Spleen (tissue), 7 donors: Measurements from ENCODE around the gene CDADC1.
A peak's percentile ranks its signal among the peaks of the same experiment; 100 is the strongest.

ENCODE experiments used
- CTCF ChIP-seq, 11 experiments: fragments of 200-600 bp in 7 of 11; fragments of 450-650 bp in 4 of 11; sonication (generic) in 4 of 11; IDR thresholded peaks in 8 of 11; conservative IDR thresholded peaks in 3 of 11; 1 replicate in 7 of 11; 2 replicates in 4 of 11; pipeline versions ENCODE4 v1.4.0 to v1.8.0; 2016 to 2021; ENCODE audit warnings: antibody characterized with exemption in 11 of 11, inconsistent platforms in 4 of 11, mild to moderate bottlenecking in 1 of 11
- POLR2A ChIP-seq, 3 donors: fragments of 450-650 bp; IDR thresholded peaks; one replicate each; pipeline ENCODE4 v1.5.1; 2017; ENCODE audit warnings: antibody characterized with exemption in 3 of 3, mild to moderate bottlenecking in 1 of 3
- POLR2AphosphoS5 ChIP-seq, 3 donors: sonication (generic); formaldehyde crosslinking; IDR thresholded peaks; one replicate each; pipeline ENCODE4 v1.5.1; 2017; ENCODE audit warnings: antibody characterized with exemption in 3 of 3
- donor health status: DM: no; HTN: no; CAD: no; lungs with moderate emphysema.
- donor health status: DM: no; HTN: no; CAD: no.
- donor health status: DM: no; HTN: no; CAD: no.

GRCh38 chr13:49308097-49308875, 60.6 kb downstream of the CDADC1 start:
- TF ChIP-seq CTCF (IDR thresholded peaks at IDR 0.05 in 8 of 11, conservative IDR thresholded peaks at IDR 0.05 in 3 of 11) = no peak
- TF ChIP-seq POLR2A (IDR thresholded peaks at IDR 0.05) = no peak
- peak in 2 of 3 donors; percentile 53 to 64 for TF ChIP-seq POLR2AphosphoS5 (IDR thresholded peaks at IDR 0.05)
